HCEC 1CT (cell line): ENCODE data around the gene PDCD1.

ENCODE experiments used
- DNase-seq: peaks from one replicate; pipeline ENCODE4 v3.0.0-alpha.2; 2017

Gene PDCD1

GRCh38 chr2:241864168-241864849 is 5.6 kb upstream of the PDCD1 start:
- no peak for DNase-seq

DNA sequence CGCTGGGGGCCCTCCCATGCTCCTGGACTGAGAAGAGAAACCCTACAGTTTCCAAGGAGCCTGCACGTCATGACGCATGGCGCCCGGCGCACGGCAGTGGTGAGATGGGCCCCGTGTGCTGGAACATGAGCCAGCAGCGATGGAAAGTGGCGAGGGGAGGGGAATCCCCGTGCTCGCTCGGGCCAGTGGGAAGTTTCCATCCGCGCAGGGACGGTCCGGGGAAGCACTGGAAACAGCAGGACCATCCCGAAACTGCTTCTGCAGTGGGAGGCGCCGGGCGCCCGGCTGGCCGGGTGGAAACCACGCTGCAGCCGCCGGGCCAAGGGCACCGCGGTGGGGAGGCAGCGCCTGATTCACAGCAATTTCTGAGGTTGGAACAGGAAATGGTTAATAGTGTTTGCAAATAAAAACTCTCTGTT is 4.9 kb upstream of the PDCD1 start:
- no peak for DNase-seq

DNA sequence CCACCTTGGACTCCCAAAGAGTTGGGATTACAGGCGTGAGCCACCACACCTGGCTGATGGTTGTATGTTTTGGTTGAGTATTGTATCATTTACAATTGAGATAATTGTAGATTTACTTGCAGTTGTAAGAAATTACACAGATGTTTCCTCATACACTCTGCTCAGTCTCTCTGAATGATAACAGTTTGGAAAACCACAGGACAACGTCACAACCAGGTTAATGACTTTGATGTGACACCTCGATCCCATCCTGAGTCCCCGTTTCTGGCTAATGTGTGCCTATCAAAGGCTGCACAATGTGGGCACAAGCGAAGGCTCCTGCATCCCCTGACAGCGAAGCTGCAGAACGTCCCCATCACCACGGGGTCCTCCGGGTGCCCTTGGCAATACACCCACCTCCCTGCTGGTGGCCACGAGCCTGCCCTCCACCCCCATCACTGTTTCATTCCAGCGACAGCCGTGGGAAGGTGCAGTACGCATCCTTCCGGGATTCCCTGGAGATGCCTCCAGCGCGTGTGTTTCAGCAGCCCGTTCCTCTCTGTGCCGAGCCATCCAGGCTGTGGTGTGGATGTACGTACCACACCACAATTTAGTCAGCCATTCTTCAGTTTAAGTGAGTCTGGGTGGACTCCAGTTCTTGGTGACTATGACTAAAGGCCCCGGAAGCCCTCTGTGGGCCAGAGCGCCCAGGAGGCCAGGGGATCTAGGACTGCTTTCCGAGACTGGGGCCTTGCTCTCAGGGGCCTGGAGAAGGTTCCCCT is 4.3 kb upstream of the PDCD1 start:
- DNase-seq, result no peak

GRCh38 chr2:241862093-241862492 is 3.4 kb upstream of the PDCD1 start:
- no peak for DNase-seq

- no peak for DNase-seq
Observed at GRCh38 chr2:241861264-241861663, 2.6 kb upstream of the PDCD1 start.

DNA sequence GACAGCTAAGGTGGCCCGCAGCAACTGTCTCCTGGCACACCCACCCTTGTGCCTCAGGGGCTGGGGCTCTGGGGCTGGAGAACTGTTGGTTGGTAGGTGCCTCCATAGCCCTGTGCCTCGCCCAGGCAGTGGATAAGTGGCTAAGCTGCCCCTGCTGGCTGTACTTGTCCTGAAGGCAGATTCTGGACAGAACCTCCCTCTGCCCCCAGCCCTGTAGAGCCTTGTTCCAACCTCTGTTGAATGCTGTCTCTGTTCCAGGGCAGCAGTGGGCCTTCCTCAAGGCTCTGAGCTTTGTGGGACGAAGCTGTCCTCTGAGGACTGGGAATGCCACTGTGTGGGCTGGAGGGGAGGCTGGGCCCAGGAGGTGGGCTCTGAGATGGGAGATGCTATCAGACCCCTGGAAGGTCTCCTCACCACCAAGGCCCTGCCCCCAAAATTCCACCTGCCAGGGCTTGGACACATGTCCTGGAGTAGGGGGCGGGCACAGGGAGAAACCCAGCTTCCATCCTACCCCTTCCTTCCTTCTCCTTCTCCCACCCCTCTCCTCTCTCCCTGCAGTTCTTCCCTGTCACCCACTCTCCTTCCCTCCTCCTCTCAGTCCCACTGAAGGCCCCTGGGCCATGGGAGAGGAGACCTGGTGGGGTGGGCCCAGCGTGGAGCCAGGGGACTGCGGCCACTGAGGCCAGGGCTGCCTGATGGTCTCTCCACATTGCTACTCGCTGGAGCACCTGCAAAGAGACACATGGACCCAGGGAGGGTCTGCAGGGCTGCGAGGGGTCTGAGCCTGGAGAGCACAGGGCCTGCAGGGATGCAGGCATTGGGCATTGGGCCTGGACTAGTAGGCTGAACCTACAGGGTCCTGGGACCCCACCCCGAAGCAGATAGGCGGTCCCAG is 1.7 kb upstream of the PDCD1 start:
- DNase-seq, result no peak

- peak; percentile 20 for DNase-seq
Observed at GRCh38 chr2:241859436-241860183, 916 bp upstream of the PDCD1 start.

DNA sequence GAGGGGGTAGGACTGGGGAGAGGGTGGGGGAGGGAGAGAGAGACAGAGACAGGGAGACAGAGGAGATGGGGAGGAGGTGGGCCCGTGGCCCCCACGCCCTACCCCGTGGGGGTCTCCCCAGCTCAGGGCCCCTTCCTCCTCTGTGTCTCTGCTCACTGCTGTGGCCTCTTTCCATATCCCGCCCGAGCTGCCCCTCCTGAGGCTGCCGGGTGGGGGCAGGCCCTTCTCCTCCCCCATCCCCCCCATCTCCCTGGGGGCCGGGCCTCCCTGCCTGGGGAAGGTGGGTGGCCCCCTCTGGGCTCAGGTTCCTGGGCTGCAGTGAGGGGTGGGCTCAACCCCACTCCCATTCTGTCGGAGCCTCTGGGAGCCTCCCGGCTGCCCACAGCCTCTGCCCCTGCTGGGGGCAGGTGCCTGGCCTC is 332 bp upstream of the PDCD1 start:
- no peak for DNase-seq

- DNase-seq, result no peak
Observed at GRCh38 chr2:241857572-241858121, 1.0 kb downstream of the PDCD1 start.

GRCh38 chr2:241857041-241857541 is 1.6 kb downstream of the PDCD1 start:
- no peak for DNase-seq

- DNase-seq, result no peak
Observed at GRCh38 chr2:241855888-241856422, 2.7 kb downstream of the PDCD1 start.

DNA sequence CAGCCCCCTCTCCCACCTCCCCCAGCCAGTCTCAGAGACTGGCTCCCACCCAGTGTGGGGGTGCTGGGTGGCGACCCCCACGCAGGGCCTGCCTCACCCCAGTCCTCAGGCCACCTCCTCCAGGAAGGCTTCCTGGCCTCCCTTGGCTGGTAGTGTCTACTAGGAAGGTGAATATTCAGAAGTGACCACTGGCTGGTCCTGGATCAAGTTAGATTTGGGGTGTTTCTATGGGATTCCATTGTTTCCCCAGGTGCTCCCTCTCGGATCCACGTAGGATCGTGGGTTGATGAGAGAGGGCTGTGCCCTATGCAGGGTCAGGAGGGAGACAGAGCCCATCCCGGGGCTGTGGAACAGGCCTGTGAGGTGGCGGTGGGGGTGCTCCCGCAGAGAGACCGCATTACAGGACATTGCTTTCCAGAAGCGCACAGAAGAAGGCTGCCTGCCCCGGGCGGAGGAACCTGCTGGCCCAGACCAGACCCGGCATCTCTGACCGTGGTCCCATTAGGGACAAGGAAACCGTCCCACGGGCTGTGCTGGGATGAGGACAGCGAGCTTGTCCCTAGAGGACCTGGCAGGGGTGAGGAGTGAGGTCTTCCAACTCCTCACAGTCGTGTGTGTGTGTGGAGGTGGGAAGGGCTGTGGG is 3.3 kb downstream of the PDCD1 start:
- DNase-seq, result no peak

DNA sequence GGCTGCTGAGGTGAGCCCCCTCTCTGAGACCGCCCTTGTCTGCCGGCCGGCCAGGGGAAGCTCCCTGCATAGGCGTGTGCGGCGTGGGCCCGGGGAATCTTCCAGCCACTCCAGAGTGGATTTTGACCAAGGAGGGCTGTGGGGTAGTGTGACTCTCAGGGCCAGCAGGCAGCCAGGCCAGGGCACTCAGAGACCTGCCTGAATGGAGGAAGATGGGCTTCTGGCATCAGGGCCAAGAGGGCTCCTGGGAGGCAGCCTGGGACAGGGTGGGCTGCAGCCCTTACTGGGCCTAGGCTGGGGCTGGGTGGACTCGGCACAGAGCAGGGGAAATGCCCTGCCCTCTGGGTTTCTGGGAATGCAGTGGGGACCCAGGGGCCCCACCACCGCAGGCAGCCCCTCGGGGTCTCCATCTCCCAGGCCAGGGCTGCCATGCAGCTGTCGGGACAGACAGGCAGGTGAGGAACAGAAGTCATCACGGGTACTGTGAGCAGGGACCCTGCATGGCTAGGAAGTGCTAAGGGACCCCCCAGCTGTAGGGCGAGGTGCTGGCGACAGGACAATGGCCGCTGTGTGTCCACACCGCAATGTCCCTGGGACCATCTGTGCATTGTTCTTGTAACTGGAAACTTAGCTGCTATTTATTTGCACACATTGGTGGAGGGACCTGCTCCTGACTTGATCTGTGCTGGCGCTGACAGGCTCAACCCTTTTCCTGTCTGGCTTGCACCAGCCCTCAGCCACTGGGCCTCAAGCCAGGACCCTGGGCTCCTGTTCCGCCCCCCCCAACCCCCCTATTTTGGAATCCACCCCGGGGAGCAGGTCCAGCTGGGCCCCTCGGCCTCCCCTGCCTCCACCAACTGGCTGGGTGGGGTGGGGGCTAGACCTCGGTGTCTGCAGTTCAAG is 4.1 kb downstream of the PDCD1 start:
- DNase-seq, result no peak

GRCh38 chr2:241853651-241854341 is 4.9 kb downstream of the PDCD1 start:
- no peak for DNase-seq

DNA sequence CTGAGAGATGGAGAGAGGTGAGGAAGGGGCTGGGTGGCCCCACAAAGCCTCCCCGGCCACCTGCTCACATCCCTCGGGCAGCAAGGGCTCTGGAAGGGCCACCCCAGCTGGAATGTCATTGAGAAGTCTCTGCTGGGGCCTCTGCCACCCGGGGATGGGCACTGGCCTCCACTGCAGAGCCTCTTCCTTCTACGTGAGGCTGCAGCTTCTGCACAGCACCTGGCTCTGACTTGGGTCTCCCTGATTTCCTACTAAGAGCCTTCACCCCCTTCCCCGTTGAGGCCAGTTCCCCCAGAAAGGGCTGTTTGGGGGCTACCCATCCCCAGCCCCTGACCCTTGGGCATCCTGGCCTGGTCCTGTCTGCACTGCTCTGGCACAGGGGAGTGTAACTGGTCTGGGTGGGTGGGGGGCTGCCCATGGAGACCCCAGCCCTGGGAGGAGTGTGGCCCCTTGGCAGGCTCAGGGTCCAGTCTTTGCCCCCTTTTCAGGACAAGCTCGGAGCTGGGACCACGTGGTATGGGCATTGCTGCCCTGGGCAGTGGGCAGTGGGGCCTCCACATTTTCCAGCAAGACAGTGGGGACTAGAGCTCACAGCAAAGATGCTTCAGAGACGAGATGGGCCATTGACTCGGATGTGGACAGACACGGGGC is 5.6 kb downstream of the PDCD1 start:
- DNase-seq, result no peak

DNA sequence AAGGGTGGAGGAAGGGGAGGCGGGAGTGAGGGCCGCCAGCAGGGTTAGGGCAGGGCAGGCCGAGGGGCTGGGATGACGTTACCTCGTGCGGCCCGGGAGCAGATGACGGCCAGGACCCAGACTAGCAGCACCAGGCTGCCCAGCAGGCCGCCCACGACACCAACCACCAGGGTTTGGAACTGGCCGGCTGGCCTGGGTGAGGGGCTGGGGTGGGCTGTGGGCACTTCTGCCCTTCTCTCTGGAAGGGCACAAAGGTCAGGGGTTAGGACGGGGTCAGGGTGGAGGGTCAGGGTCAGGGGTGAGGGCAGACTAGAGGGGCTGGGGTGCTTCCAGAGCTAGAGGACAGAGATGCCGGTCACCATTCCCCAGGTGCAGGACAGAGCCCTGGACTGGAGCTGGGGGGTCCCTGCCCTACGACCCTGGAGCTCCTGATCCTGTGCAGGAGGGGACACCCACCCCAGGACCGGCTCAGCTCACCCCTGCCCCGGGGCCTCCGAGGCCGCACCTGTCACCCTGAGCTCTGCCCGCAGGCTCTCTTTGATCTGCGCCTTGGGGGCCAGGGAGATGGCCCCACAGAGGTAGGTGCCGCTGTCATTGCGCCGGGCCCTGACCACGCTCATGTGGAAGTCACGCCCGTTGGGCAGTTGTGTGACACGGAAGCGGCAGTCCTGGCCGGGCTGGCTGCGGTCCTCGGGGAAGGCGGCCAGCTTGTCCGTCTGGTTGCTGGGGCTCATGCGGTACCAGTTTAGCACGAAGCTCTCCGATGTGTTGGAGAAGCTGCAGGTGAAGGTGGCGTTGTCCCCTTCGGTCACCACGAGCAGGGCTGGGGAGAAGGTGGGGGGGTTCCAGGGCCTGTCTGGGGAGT is 6.3 kb downstream of the PDCD1 start:
- DNase-seq, result no peak

DNA sequence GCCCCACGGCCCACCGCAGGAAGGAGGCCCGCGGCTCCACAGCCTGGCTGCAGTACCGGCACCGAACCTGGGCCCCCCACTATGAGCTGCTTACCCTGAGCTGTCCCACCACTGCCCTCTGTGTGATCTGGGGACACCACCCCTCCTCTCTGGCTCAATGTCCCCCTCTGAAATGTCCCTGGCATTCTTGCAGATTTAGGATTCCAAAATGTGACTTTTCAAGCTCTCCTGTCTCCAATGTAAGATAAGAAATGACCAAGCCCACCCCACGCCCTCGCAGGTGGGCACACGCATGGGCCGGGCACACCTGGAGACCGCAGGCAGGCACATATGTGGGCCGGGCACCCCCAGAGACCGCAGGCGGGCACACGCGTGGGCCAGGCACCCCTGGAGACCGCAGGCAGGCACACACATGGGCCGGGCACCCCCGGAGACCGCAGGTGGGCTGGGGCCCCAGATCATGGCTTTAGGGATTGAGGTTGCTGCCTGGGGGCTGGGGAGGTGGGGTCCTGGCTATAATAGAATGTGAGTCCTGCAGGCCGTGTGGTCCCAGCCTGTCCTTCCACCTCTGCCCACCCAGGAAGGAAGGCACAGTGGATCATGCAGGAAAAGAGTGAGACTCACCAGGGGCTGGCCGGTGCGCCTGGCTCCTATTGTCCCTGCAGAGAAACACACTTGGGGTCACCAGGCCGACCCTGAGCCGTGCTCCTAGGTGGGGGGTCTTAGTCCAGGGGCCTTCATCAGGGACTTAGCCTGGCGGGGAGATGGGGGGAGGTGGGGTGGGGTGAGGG is 7.2 kb downstream of the PDCD1 start:
- no peak for DNase-seq
